ENCODE measurements around the gene RSAD2. TPM values are rescaled to one million over a fixed set of nuclear protein-coding genes. Genes with fewer than 3 reads are reported as not detected.
"Not testable (repeated sequence)": the region's sequence is repeated elsewhere in the genome, so short reads cannot be mapped to it uniquely, and the experiment has no call there.

Gene RSAD2
- total RNA-seq, 1 donor from 2014 or later = not detected

GRCh38 chr2:6934345-6934744, 56.8 kb downstream of the RSAD2 start:
- Mint-ChIP-seq H3K4me3 (ENCODE audit: unreplicated experiment) (no peak overlapping the region), H3K9me3 (ENCODE audit: unreplicated experiment) (peaks cover 7% of the 10 kb centered on the region), H3K27me3 (ENCODE audit: unreplicated experiment) (peaks cover 10% of the 10 kb centered on the region), H3K27ac (ENCODE audit: unreplicated experiment) (no peak overlapping the region), H3K4me1 (ENCODE audit: unreplicated experiment) (peaks cover 20% of the 10 kb centered on the region), H3K36me3 (ENCODE audit: unreplicated experiment) (peaks cover 2% of the 10 kb centered on the region)
- TF ChIP-seq, protein P1, sequence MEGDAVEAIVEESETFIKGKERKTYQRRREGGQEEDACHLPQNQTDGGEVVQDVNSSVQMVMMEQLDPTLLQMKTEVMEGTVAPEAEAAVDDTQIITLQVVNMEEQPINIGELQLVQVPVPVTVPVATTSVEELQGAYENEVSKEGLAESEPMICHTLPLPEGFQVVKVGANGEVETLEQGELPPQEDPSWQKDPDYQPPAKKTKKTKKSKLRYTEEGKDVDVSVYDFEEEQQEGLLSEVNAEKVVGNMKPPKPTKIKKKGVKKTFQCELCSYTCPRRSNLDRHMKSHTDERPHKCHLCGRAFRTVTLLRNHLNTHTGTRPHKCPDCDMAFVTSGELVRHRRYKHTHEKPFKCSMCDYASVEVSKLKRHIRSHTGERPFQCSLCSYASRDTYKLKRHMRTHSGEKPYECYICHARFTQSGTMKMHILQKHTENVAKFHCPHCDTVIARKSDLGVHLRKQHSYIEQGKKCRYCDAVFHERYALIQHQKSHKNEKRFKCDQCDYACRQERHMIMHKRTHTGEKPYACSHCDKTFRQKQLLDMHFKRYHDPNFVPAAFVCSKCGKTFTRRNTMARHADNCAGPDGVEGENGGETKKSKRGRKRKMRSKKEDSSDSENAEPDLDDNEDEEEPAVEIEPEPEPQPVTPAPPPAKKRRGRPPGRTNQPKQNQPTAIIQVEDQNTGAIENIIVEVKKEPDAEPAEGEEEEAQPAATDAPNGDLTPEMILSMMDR (IDR thresholded peaks at IDR 0.05) = no peak
- DNase-seq (ENCODE audit: extremely low spot score, unreplicated experiment) = no peak

DNA sequence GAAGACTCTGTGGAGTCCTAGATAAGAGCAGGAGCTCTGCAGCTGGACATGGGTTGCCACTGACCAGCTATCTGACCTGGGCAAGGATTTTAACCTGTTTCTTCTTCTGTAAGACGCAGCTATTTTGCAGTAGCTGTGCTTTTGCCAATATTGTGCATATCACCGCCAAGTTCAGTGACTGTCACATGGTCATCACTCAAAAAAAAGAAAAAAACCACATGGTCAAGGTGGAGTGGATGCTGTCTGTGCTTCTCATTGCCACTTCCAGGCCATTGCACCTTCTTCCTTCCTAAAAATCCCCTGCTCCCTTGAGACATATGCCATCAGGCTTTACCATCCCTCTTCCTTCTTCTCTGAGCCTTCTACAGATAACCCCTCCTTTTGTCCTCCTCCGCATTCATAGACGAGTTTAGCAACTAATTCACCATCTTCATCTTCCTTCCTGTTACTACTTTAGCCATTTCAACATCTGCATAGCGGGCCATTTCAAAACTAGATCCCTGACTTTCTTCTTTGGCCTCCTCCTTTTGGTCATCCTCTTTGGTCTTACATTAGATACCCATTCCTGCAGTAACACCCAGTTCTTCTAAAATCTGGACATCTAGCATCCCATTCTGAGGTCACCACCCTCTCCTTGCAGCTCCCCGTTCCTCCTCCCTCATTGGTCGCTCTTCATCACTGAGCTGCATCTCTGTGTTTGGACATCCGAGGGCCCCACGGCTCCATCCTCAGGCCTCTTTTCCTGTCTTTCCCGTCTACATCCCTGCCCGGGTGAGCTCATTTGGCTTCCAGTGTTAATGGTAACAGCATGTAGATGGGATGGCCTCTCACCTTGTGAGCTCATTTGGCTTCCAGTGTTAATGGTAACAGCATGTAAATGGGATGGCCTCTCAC, 57.4 kb downstream of the RSAD2 start:
- Mint-ChIP-seq H3K4me1 (ENCODE audit: unreplicated experiment) (peaks cover 17% of the 10 kb centered on the region), H3K27ac (ENCODE audit: unreplicated experiment) (no peak overlapping the region), H3K36me3 (ENCODE audit: unreplicated experiment) (peaks cover 2% of the 10 kb centered on the region), H3K4me3 (ENCODE audit: unreplicated experiment) (no peak overlapping the region), H3K9me3 (ENCODE audit: unreplicated experiment) (peaks cover 7% of the 10 kb centered on the region), H3K27me3 (ENCODE audit: unreplicated experiment) (peaks cover 10% of the 10 kb centered on the region)
- TF ChIP-seq, protein P1 (IDR thresholded peaks at IDR 0.05) = no peak
- DNase-seq (ENCODE audit: extremely low spot score, unreplicated experiment) = no peak

GRCh38 chr2:6935652-6936020, 58.1 kb downstream of the RSAD2 start:
- H3K27me3 Mint-ChIP-seq (ENCODE audit: unreplicated experiment) = peaks cover 10% of the 10 kb centered on the region
- not testable (repeated sequence) for H3K4me3 Mint-ChIP-seq (ENCODE audit: unreplicated experiment); H3K36me3 Mint-ChIP-seq (ENCODE audit: unreplicated experiment); H3K27ac Mint-ChIP-seq (ENCODE audit: unreplicated experiment); H3K9me3 Mint-ChIP-seq (ENCODE audit: unreplicated experiment); DNase-seq (ENCODE audit: extremely low spot score, unreplicated experiment)
- peaks cover 21% of the 10 kb centered on the region for H3K4me1 Mint-ChIP-seq (ENCODE audit: unreplicated experiment)

DNA sequence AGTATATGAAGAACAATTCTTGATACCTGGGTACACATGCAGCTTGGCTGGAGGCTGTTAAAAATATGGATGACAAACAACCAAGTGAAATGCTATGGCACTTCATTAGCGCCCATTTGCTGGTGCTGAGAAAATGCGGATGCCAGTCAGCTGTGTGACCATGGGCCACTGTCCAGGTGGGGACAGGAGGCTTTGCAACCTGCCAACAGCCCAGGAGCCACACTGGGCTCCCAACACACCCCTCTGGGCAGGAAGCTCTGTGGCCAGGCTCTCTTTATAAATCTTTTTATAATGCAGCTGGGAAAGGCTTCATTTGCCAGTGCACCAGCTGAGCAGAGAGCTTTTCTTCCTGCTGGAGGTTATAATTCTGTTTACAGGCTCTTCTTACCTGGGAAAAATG, 59.6 kb downstream of the RSAD2 start:
- peak; percentile 46 for DNase-seq (ENCODE audit: extremely low spot score, unreplicated experiment)
- Mint-ChIP-seq H3K27ac (ENCODE audit: unreplicated experiment) (no peak overlapping the region), H3K27me3 (ENCODE audit: unreplicated experiment) (peaks cover 10% of the 10 kb centered on the region), H3K4me1 (ENCODE audit: unreplicated experiment) (peaks cover 28% of the 10 kb centered on the region), H3K36me3 (ENCODE audit: unreplicated experiment) (peaks cover 5% of the 10 kb centered on the region), H3K4me3 (ENCODE audit: unreplicated experiment) (no peak overlapping the region), H3K9me3 (ENCODE audit: unreplicated experiment) (peaks cover 7% of the 10 kb centered on the region)
- TF ChIP-seq, protein P1 (IDR thresholded peaks at IDR 0.05) = no peak

DNA sequence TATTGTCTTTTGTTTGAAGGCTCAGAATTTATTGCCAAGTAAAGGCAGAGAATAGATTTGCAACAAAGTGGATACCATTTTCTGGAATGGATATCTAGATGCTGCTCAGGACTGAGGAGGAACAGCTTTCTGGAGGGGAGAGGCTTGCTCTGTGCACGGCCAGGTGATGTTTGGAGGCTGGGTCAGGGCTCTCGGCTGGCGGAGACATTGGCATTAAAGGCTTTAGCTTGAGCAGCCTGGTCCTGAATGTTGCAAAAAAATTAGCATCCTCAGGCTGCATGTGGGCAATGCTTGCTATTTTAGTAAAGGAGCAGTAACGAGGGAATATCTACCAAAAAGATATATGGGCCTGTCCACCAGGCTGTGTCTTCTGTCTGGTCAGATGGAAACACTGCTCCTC, 60.0 kb downstream of the RSAD2 start:
- Mint-ChIP-seq H3K9me3 (ENCODE audit: unreplicated experiment) (peaks cover 7% of the 10 kb centered on the region), H3K36me3 (ENCODE audit: unreplicated experiment) (peaks cover 6% of the 10 kb centered on the region), H3K4me1 (ENCODE audit: unreplicated experiment) (peaks cover 28% of the 10 kb centered on the region), H3K4me3 (ENCODE audit: unreplicated experiment) (no peak overlapping the region), H3K27ac (ENCODE audit: unreplicated experiment) (no peak overlapping the region), H3K27me3 (ENCODE audit: unreplicated experiment) (peaks cover 10% of the 10 kb centered on the region)
- TF ChIP-seq, protein P1 (IDR thresholded peaks at IDR 0.05) = no peak
- DNase-seq (ENCODE audit: extremely low spot score, unreplicated experiment) = peak; percentile 17
